Mucosa of stomach (tissue), 1 donor: ENCODE measurements around the gene EML6.

Experiments
- H3K27me3 ChIP-seq: one replicate; pipeline ENCODE4 v1.7.0; 2013; ENCODE audit warnings: mild to moderate bottlenecking, low read length; ENCODE audit not compliant: control insufficient read depth, insufficient read depth
- H3K36me3 ChIP-seq: one replicate; pipeline ENCODE4 v1.7.0; 2013; ENCODE audit warnings: low read length; ENCODE audit not compliant: control insufficient read depth, insufficient read depth
- H3K4me1 ChIP-seq: one replicate; pipeline ENCODE4 v1.7.0; 2013; ENCODE audit warnings: mild to moderate bottlenecking, low read length; ENCODE audit not compliant: control insufficient read depth, insufficient read depth
- H3K4me3 ChIP-seq: one replicate; pipeline ENCODE4 v1.7.0; 2013; ENCODE audit warnings: low read length
- H3K9ac ChIP-seq: one replicate; pipeline ENCODE4 v1.7.0; 2013; ENCODE audit warnings: mild to moderate bottlenecking, low read length, moderate library complexity
- H3K9me3 ChIP-seq: one replicate; pipeline ENCODE4 v1.7.0; 2013; ENCODE audit warnings: mild to moderate bottlenecking, low read length, moderate library complexity; ENCODE audit not compliant: control insufficient read depth
- donor health status: Pancreatic carcinoma.

EML6 gene

DNA sequence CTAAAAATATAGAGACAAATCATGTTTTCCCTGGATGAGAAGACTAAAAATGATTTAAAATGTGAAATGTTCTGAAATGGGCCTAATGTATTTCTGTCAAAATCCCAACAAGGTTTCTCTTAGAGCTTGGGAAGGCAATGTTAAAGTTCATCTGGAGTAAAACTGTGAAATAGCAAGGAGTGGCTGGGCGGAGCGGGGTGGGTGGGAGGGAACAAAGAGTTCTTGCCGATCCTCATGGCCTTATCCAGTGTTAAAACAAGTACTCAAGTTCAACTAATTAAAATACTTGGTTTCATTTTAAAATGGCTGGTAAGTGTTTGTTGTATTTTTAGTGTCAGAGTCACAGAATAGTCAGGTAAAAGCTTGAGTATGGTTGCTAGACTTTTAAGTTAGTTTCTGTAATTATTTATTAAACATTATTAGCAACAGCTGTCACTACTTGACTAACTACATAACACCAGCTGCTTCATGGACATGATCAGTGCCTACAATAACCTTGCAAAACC, 239.5 kb downstream of the EML6 start:
- no peaks in the 10 kb centered on the region for H3K36me3 ChIP-seq
- H3K9me3 ChIP-seq: no peaks in the 10 kb centered on the region
- H3K27me3 ChIP-seq: no peaks in the 10 kb centered on the region
- no peaks in the 10 kb centered on the region for H3K4me1 ChIP-seq
- H3K4me3 ChIP-seq: no peak overlapping the region
- H3K9ac ChIP-seq: no peak overlapping the region

DNA sequence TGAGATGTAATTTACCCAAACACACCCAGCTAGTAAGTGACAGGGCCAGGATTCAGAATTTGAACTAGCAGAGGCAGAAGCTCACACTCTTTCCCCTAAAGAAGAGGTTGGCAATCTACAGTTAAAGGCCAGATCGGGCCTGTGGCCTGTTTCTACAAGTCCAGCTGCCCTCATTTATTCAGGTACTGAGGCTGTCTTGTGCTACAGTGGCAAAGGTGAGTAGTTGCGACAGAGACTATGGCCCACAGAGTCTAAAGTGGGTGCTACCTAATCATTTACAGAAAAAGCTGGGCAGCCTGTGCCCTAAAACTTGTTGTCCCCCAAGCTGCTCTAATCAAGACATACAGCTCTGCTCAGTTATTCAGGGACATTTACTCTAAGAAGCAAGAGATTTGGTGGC, 240.0 kb downstream of the EML6 start:
- Histone ChIP-seq H3K36me3 (no peaks in the 10 kb centered on the region), H3K9ac (no peak overlapping the region), H3K9me3 (no peaks in the 10 kb centered on the region), H3K27me3 (no peaks in the 10 kb centered on the region), H3K4me1 (no peaks in the 10 kb centered on the region), H3K4me3 (no peak overlapping the region)

DNA sequence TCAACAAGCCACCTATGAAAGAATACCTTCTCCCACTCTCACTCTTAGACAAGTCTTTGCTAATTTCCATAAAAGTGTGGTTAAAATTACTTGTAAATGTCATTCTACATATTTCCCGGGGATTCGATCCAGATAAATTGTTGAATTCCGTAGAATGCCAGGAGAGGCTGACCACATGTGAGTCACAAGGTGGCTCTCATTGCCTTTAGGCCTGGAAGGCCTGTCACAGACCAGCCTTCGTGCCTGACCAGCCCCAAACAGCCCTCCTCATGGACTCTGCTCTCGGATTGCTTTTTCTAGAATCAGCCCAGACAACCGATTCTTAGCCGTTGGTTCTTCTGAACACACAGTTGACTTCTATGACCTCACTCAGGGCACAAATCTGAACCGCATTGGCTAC, 240.8 kb downstream of the EML6 start:
- Histone ChIP-seq H3K27me3 (no peaks in the 10 kb centered on the region), H3K9ac (no peak overlapping the region), H3K4me1 (no peaks in the 10 kb centered on the region), H3K9me3 (no peaks in the 10 kb centered on the region), H3K4me3 (no peak overlapping the region), H3K36me3 (peaks cover 2% of the 10 kb centered on the region)

DNA sequence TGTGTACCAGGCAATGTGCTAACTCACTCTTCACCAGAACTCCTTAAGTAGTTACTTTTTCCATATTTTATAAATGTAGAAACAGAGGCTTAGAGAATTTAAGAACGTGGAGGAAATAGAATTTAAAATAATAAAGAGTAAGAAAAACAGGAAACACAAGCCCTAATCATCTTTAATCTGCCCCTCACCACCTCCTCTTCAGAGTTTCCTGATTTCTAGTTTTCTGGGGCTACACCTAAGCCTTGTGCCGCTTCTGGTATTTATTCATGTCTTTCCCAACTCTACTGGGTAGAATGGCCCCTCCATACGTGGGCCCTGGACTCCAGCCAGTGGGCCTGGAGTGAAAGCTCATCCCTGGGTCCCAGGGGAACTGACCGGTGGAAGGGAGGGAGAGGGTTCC, 241.4 kb downstream of the EML6 start:
- H3K36me3 ChIP-seq: peaks cover 4% of the 10 kb centered on the region
- no peaks in the 10 kb centered on the region for H3K27me3 ChIP-seq
- no peak overlapping the region for H3K9ac ChIP-seq
- no peak overlapping the region for H3K4me3 ChIP-seq
- H3K4me1 ChIP-seq: no peaks in the 10 kb centered on the region
- H3K9me3 ChIP-seq: no peaks in the 10 kb centered on the region

DNA sequence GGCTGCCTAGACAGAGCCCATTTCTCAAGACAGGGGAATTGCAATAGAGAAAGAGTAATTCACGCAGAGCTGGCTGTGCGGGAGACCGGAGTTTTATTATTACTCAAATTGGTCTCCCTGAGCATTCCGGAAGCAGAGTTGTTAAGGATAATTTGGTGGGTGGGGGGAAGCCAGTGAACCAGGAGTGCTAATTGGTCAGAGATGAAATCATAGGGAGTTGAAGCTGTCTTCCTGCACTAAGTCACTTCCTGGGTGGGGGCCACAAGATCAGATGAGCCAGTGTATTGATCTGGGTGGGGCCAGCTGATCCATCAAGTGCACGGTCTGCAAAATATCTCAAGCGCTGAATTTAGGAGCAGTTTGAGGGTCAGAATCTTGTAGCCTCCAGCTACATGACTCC, 242.0 kb downstream of the EML6 start:
- H3K9ac ChIP-seq: no peak overlapping the region
- H3K9me3 ChIP-seq: no peaks in the 10 kb centered on the region
- no peaks in the 10 kb centered on the region for H3K4me1 ChIP-seq
- H3K27me3 ChIP-seq: no peaks in the 10 kb centered on the region
- peaks cover 4% of the 10 kb centered on the region for H3K36me3 ChIP-seq
- no peak overlapping the region for H3K4me3 ChIP-seq

DNA sequence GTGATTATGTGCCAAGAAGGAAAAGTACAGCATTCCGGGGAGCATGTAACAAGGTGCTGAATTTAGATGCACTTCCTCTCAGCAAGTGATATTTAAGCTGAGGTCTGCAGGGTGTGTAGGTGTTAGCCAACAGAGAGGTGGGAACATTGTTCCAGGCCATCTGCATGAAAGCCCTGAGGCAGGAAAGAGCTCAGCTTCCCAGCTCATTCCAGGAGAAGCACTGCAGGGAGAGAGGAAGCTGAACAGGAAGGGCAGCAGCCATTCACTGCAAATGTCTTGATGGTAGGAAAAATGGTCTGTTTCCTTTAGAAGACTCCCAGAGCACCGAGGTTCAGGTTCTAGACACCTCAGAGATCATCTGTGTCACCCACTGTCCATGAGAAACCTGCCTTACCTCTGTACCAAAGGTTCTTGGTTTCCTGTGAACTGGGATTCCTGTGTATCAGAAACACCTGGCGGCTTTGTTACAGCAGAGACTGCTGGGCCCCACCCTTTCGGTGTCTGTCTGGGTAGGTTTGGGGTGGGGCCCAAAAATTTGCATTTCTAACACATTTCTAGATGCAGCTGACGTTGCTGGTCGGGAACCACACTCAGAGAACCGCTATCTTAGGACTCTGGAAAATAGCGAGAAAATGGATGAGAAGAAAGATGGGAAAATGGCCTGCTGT, 242.8 kb downstream of the EML6 start:
- no peaks in the 10 kb centered on the region for H3K9me3 ChIP-seq
- no peak overlapping the region for H3K4me3 ChIP-seq
- H3K9ac ChIP-seq: no peak overlapping the region
- no peaks in the 10 kb centered on the region for H3K27me3 ChIP-seq
- no peaks in the 10 kb centered on the region for H3K4me1 ChIP-seq
- H3K36me3 ChIP-seq: peaks cover 4% of the 10 kb centered on the region

DNA sequence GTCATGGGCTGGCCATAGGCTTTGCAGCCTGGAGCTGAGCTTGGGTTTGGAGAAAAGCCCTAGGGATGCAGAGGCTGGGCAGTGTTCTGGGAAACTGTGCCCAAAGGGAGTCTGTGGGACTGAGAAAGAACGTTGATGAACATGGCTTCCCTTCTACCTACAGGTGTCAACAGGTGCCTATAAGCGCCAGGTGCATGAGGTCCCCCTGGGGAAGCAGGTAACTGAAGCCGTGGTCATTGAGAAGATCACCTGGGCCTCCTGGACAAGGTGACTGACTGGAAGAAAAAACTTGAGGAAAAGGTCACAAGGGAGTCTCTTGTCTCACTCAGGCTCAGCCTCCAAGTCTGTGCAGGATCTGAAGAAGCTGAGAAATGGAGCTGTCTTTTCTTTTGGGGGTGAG, 243.4 kb downstream of the EML6 start:
- no peak overlapping the region for H3K4me3 ChIP-seq
- peaks cover 4% of the 10 kb centered on the region for H3K36me3 ChIP-seq
- H3K9ac ChIP-seq: no peak overlapping the region
- no peaks in the 10 kb centered on the region for H3K4me1 ChIP-seq
- no peaks in the 10 kb centered on the region for H3K27me3 ChIP-seq
- no peaks in the 10 kb centered on the region for H3K9me3 ChIP-seq

DNA sequence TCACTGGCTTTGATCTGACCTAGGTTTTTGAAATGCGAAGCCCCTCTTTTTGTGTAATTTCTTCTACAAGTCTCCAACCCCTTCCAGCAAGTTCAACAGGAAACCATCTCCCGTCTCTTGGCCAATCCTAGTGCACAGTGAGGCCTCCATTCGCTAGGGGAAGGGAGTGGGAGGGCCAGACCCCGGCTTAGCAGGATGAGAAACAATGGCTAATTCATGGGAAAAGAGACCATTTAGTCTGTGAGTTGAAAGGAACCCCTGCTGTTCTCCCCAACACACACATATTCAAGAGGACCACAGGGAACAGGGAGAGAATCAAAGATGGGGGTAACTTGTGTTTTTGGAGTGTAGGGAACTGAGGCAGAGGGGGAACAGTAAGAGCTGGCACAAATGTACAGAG, 243.8 kb downstream of the EML6 start:
- H3K4me1 ChIP-seq: no peaks in the 10 kb centered on the region
- peaks cover 4% of the 10 kb centered on the region for H3K36me3 ChIP-seq
- no peaks in the 10 kb centered on the region for H3K27me3 ChIP-seq
- no peak overlapping the region for H3K9ac ChIP-seq
- H3K9me3 ChIP-seq: no peaks in the 10 kb centered on the region
- no peak overlapping the region for H3K4me3 ChIP-seq

DNA sequence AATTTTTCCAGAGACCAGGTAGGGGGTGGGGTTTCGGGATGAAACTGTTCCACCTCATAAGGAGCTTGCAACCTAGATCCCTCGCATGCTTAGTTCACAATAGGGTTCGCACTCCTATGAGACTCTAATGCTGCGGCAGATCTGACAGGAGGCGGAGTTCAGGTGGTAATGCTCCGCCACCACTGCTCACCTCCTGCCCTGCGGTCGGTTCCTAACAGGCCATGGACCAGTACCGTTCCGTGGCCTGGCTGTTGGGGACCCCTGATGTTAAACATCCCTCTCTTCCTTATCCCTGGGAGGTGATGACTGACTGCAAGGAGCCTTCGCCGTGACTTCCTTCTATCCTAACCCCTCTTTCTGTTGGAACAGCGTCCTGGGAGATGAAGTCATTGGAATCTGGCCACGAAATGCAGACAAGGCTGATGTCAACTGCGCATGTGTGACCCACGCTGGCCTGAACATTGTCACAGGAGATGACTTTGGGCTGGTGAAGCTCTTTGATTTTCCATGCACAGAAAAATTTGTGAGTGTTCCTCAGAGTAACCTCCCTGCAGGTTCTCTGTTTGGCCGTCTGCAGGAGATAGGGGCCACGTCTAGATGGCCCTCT, 244.4 kb downstream of the EML6 start:
- H3K9ac ChIP-seq: no peak overlapping the region

DNA sequence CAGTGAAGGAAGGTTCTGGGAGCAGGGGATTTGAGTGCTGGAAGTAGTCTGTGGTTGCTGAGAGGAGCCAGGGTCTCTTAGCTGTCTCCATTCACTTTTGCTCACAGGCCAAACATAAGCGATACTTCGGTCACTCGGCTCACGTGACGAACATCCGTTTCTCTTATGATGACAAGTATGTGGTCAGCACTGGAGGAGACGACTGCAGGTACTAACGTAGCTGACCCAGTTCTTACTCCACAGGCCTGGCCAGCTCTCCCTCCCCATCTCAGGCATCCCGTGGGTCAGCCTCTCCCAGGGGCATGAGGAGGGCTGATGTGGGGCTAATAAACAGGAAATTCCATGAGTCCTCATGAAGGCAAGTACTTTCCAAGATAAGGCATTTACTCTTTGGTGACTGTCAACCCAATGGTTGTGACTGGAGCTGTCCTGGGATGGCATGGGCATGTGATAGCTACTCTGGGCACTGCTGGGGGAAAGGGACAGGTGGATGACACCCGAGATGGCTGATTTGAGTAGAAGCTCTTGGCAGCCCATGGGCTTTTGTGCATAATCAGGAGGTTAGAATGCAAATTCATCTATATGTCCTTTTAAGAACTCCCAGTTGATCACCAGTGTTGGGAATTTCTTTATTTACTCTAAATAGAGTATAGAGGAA, 245.2 kb downstream of the EML6 start:
- Histone ChIP-seq H3K9me3 (no peaks in the 10 kb centered on the region), H3K9ac (no peak overlapping the region), H3K4me1 (no peaks in the 10 kb centered on the region), H3K4me3 (no peak overlapping the region), H3K27me3 (no peaks in the 10 kb centered on the region), H3K36me3 (peaks cover 4% of the 10 kb centered on the region)

More for the DNA sequence above, 244.4 kb downstream of the EML6 start:
- H3K9me3 ChIP-seq: no peaks in the 10 kb centered on the region
- H3K36me3 ChIP-seq: peaks cover 4% of the 10 kb centered on the region
- no peaks in the 10 kb centered on the region for H3K27me3 ChIP-seq
- no peak overlapping the region for H3K4me3 ChIP-seq
- no peaks in the 10 kb centered on the region for H3K4me1 ChIP-seq

DNA sequence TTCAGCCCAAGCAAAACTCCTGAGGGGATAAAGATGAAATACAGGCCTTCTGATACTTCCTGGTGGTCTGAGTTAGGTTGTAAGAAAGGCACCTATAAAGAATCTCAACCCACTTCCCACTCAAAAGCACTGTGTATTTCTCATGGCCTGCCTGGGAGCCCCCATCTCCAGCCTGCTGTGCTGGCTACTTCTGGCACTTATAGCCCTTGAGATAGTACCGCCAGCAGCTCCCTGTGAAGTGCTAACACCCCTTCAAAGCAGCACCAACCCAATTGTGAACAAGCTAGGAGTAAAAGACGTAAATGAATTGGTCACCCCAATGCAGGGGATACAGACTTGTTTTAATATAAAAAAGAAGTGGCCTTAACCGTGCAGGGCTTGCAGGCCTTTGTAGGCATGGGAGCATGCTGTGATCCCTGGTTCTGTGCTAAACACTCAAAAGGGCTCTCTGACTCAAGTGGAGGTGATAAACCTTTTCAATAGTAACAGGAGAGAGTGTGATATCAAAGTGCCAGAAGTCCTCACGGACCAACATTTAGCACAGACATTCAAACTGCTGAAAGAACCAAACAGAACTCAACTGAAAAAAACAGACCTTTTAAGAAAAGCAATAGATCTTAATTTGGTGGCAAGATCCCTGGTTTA, 246.0 kb downstream of the EML6 start:
- Histone ChIP-seq H3K4me1 (no peaks in the 10 kb centered on the region), H3K27me3 (no peaks in the 10 kb centered on the region), H3K9me3 (no peaks in the 10 kb centered on the region)

DNA sequence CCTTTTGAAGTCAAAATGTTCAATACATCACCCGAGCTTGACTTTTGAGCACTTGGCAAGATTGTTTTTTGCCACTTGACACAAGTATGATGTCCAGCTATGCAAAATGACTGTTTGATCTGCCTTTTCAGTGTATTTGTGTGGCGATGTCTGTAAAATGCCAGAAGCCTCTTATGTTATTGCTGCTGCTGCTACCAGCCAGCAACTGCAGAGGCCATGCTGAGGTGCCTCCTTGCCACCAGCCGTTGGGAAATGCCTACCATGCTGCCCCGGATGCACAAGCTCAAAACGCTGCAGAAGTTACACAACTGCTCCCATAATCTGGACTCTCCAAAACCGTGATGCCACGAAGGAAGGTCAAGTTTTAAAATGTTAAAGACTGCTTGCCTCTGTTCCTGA, 246.5 kb downstream of the EML6 start:
- H3K9me3 ChIP-seq: no peaks in the 10 kb centered on the region
- peaks cover 4% of the 10 kb centered on the region for H3K36me3 ChIP-seq
- no peaks in the 10 kb centered on the region for H3K27me3 ChIP-seq
- no peak overlapping the region for H3K4me3 ChIP-seq
- H3K9ac ChIP-seq: no peak overlapping the region
- no peaks in the 10 kb centered on the region for H3K4me1 ChIP-seq

More for the DNA sequence above, 246.0 kb downstream of the EML6 start:
- Histone ChIP-seq H3K4me3 (no peak overlapping the region), H3K9ac (no peak overlapping the region), H3K36me3 (peaks cover 4% of the 10 kb centered on the region)
